ENCODE results near the gene LRRC75A.
"Not testable (repeated sequence)": the region's sequence is repeated elsewhere in the genome, so short reads cannot be mapped to it uniquely, and the experiment has no call there.

Gene LRRC75A

DNA sequence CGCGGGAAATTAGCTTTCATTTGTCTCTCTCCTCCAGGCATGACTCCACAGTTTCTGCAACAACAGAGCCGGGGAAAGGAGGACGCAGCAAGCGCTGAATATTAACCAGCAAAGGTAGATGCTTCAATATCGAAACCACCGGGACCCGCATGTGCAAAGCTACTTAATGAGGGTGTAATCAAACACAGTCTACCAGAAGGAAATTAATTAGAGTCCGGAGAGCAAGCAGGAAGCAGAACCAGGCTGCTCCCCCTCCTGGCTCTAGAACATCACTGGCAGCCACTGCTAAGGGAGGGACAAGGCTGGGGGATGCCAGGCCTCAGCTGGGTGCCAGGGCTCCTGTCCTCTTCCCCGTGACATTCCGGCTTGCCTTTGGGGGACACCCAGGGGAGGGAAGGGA lies 21.7 kb downstream of the LRRC75A start:
- no peak for DNase-seq

DNA sequence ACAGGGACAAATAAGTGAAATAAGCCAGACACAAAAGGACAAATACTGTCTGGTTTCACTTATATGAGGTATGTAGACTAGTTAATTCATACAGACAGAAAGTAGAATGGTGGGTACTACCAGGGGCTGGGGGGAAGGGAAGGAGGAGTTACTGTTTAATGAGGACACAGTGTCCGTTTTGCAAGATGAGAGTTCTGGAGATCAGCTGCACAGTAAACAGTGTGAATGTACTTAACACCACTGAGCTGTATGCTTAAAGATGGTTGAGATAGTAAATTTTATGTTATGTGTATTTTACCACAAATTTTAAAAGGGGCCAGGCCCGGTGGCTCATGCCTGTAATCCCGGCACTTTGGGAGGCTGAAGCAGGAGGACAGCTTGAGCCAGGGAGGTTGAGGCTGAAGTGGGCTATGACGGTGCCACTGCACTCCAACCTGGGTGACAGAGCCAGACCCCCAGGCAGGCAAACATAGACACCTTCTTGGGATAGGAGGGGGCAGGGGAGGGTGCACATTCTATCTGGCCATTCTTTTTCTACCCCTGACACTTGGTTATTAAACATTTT lies 23.5 kb downstream of the LRRC75A start:
- no peak for DNase-seq

DNA sequence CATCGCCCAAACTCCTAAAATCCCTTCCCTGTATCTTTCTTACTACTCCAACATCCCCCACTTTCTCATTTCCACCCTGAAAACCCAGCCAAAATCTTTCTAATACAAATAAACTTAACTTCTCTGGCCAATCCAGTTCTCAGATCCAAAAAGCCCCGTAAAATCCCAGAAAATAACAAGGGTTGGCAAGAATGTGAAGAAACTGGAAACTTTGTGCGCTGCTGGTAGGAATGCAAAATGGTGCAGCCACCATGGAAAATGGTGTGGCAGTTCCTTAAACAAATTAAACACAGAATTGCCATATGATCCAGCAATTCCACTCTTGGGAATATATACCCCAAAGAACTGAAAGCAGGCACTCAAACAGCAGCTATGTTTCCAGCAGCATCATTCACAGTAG lies 24.1 kb downstream of the LRRC75A start:
- DNase-seq = no peak

DNA sequence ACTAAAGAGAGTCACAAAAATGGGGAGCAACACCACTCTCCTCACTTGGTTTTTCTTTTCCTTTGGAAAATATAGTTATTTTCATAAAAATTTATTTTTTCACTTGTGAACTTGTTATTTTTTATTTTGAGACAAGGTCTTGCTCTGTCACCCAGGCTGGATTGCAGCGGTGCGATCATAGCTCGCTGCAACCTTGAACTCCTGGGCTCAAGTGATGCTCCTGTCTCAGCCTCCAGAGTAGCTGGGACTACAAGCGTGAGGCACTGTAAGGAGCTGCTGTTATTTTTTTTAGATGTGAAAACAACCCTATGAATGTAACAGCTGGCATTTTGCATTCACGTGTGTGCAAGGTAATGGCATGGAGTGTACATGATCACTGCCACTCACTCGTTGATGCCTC lies 24.9 kb downstream of the LRRC75A start:
- no peak for DNase-seq

DNA sequence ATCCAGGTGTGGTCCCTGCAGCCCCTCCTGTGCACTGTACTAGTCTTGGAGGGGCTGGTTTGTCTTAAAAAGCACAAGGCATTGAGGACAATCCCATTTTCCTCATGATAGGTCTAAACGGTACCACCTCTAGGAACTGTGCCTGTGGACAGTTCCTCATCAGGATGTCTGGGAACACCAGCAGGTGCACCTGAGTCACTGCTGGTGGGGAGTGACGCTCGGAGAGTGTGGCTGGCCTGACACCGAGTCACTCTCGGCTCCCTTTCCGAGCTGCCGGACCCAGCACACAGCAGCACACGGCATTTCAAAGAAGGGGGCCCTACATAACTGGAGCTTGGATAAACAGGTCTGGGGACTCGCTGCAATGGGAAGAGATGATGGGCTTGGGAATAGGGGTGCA lies 25.6 kb downstream of the LRRC75A start:
- no peak for DNase-seq

DNA sequence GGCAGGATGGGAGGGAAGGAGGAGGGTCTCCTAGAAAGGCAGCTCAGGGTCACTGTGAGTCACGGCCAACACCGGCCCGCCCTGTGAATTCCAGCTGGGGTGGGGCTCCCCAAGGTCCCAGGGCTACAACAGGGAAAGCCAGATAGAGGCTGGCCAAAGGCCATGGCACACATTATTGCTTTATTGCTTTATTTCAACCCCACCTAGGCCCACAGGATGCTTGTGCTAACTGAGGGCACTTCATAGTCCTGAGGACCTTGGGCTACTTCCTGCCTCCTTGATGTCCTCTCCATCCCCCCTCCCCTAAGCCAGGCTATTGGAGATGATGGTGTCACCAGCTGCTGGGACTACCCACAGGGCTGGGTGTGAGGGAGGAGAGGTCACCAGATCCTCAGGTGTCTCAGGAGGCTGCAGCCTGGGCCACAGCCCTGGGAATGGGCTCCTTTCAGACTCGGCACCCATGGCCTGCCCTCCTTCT lies 26.1 kb downstream of the LRRC75A start:
- DNase-seq = no peak

DNA sequence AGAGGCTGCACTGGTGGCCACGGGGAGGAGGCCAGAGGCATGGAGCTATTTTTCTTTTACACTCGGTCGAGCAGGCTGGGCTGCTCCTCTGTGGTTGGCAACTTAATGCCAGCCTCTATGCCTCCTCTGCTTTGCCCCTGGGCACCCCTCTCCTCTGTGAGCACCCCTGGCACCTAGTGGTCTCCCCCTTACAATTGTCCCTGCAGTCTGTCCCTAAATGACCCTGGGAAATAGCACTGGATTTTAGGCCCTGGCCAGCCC lies 27.0 kb downstream of the LRRC75A start:
- DNase-seq = no peak

DNA sequence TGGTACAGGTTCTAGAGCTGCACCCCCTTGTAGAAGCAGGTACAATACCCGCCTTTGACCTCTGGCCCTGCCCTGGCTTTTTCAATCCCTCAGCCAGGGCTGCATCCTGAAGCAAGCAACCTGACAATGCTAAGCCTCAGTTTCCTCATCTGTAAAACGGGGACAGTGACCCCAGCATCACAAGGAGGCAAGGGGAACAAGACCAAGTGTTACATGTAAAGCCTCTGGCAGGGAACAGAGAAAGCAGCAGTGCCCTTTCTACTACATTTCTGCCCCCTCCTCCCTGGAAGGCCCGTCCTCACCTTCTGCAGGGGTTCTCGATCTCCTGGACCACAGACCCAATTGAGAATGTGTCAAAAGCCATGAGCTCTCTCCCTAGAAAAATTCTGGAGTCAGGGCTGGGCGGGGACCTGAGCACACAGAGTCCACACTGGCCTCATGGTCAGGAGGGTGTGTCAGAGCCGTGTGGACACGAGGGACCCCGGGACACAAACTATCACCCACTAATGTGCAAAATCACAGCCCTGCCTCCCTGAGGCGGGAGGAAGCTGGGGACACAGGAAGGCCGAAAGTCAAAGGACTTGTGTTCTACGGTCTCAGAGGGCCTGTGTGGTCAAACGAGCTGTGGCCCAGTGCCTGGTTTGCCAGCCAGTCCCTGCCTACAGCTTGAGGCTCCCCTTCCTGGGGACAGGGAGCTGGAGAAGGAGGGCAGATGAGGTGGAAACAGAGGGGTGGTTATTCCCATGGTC lies 27.5 kb downstream of the LRRC75A start:
- DNase-seq = no peak

DNA sequence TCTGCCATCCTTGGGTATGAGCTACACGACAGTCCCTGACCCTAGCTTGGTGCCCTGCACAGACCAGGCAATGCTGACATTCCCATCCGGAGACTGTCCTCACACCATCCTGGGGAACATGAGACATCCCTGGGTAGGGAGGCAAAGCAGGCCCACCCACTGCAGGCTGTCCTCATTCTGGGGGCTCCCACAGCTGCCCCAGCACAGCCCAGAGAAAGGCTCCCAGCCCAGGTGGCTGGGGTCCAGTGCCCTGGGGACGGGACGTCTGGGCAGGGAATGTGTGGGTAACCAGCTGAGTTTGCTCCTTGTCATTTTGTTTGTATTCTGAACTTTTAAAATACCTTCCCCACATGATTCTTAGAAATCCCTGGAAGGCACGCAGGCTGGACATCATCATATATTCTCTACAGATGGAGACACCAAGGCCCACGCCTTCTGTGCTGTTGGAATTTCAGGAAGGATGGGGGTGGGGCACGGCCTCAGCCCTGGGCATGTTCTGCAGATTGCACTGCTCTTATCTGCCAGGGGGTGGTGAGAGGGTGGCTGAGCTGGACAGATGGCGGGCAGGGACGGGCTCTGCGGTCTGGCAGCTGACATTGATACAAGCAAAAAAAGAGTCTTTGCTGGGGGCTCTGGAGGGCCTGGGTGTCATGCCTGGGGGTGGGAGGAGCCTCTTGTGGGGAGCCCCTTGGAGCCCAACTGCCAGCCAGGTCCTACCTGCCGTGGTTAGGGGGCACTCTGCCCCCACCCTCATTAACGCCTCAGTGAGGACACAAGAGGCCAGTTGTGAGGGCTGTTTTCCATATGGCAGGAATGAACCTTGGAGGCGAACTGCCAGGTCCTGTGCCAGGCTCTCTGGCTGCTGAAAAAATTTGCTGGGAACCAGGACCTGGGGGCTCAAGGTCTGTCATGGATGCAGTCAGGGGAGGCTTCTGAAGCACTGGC lies 28.4 kb downstream of the LRRC75A start:
- no peak for DNase-seq

DNA sequence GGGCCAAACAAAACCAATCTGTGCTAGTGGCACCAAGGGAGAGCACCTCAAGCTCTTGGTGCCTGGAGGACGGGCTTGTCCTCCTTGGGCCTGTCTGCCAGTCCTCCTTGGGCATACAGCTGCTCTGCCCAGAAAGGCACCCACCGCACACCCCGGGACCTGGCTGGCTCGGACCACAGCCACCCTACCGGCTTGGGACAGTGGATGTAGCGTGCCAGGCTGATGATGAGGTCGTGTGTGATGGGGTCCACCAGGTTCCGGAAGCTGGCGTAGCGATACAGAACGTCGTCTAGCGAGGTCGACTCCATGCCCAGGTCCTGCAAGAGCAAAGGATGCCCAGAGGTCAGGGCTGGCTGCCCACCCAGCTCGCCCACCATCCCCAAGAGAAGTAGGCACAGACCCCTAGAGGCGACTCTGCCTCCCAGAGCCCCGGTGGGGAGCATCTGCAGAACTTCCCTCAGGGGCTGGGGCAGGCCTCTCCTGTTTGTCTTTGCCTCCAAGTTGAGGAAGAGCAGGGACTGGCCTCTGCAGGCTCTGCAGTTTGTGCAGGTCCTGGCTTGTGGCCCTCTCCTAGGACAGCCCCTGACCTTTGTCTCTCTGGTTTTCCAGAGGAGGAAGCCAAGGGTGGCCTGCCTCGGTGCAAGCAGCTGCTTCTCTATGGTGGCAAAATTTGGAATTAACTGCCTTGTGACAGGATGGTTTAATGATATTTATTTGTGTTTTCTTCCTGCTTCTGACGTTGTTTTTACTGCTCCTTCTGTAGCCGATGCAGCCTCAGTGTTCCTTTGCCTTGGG lies 29.7 kb downstream of the LRRC75A start:
- no peak for DNase-seq

DNA sequence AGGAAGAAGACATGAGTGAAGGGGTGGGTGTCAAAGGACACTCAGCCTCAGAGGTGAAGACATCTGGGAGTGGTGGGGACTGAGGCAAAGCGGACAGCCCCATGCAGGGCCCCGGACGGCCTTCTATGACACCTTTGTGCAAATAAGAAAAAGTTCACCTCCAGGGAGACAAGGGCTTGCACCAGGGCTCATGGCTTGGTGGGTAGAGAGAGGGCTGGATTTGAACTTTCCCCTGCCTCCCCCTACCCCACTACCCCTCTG lies 30.5 kb downstream of the LRRC75A start:
- no peak for DNase-seq

DNA sequence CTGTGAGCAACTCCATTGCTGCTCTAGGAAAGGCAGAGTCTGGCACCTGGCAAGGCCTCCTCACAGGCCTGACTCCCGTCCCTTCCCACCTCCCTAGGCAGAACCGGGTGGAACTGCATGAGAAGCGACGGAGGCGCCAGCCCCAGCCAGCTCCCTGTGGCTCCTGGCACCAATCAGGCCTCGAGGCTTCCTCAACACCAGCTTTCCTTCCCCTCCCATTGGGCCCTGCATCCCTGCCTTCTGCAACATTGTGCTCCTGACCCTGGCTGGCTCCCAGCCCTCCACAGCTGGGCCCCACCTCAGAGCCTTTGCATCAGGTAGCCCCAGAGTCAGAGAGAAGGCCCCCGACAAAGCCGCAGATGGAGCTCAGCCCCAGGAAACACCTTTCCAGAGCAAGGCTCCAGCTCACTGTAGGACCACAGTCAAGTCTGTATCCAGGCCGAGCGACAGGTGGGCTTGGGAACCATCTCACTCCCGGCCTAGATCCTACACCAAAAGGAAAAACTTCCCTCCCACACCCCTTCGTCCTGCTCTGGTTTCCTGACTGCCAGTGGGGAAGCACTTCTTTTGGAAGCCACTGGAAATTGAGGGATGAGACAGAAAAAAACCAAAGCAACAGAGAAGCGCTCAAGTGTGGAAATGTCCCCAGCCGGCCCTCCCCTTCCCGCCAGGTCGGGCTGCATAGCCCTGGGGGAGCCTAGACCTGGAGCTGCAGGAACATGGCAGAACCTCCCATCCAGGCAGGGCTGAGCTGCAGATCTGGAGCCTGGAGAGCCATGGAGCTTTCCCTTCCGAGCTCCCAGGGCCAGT lies 31.0 kb downstream of the LRRC75A start:
- no peak for DNase-seq

DNA sequence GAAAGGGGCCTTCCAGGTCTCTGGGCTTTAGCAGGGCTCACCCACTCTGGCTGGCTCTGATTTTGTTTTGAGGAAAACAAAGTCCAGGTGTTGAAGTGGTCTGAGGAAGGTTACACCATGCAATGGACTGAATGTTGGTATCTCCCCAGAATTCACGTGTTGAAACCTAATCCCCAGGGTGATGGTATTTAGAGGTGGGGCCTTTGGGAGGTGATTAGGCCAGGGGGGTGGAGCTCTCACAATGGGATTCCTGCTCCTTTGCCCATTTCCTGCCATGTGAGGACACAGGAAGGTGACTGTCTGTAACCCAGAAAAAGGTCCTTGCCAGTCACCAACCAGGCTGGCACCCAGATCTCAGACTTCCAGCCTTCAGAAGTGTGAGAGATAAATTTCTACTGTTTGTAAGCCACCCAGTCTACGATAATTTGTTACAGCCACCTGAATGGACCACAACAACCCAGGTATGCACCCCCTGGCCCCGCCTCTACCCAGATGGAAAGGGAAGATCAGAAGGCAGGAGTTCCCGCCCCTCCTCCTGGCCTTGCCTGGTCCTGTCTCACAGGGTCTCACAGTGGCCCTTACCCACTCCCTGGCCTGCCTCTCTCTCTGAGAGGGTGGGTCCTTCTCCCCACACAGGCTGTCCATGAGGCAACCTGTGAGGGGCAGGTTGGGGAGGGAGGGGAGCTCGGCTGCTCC lies 32.0 kb downstream of the LRRC75A start:
- DNase-seq = no peak

DNA sequence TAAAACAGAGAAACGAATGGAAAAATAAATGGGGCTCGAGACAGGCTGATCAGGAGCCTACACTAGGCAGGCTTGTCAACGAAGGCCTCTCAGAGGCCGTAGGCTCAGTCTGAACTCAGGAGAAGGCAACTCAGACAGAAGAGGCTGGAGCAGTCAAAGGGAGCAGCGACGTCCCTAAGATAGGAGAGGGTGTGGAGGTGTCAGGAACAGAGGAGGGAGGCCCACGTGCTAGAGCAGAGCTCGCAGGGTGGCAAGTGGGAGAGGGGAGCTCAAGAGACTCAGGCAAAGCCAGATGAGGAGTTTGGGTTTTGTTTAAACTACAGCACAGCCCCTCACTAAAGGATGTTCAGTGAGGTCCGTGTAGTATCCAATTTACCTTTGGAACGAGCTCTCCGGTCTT lies 32.7 kb downstream of the LRRC75A start:
- DNase-seq = no peak

DNA sequence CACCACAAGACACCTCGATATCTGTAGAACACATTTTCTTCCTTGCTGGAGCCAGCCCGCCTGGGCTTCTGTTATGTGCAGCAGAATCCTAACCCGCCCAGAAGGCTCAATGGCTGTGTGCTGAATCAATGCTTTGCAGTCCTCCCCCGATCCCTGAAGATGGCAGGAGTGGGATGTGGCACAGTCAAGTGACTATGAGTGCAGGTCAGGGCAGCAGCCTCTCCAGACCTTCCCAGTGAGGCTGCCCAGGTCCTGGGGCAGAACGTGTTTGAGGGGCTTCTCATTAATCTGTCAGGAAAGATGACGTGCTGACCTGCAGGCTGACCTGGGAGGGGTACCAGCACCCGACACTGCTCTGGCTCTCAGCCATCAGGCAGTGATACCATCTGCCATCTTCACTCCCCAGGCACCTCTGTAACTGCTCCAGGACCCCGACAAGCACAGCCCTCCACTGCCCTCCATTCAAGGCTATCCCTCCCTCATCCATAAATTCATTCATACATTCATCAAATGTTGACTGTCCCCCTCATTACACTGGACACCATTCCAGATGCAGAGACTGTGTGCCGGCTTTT lies 35.2 kb downstream of the LRRC75A start:
- no peak for DNase-seq

DNA sequence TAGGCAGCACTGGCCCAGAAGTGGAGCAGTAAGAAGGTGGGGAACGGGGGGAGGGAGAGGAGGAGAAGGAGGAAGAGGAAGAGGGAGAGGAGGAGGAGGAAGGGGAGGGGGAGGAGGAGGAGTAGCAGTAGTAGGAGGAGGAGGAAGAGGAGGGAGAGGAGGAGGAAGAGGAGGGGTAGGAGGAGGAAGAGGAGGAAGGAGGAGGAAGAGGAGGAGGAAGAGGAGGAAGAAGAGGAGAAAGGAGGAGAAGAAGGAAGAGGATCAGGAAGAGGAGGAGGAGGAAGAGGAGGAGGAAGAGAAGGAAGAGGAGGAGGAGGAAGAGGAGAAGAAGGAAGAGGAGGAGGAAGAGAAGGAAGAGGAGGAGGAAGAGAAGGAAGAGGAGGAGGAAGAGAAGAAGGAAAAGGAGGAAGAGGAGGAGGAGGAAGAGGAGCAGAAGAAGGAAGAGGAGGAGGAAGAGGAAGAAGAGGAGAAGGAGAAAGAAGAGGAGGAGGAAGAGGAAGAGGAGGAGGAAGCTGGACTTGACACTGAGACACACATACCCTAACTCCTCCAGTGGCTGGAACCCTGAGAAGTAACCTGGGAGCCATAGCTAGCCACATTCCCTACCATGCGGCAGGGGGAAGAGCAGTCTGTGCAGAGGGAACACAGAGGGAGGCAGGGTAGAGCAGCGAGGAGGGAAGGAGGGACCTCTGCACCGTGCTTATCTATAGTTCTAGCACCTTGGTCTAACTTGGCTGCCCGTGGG lies 35.8 kb downstream of the LRRC75A start:
- DNase-seq = no peak

DNA sequence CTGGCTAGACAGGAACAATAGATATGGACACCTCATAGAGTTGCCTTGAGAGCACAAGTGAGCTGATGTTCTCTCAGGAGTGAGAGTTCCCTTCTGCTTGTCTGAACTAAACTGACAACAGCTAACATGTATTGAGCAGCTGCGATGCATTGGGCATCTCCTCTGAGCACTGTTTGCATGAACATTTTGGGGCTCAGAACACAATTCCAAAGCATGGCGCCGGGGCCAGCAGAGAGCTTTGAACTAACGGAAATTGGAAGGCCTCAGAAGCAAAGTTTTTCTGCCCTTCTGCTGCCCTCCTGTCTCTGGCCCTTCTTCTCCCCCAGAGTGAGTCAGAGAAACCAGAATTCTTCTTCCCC lies 38.5 kb downstream of the LRRC75A start:
- DNase-seq = no peak

DNA sequence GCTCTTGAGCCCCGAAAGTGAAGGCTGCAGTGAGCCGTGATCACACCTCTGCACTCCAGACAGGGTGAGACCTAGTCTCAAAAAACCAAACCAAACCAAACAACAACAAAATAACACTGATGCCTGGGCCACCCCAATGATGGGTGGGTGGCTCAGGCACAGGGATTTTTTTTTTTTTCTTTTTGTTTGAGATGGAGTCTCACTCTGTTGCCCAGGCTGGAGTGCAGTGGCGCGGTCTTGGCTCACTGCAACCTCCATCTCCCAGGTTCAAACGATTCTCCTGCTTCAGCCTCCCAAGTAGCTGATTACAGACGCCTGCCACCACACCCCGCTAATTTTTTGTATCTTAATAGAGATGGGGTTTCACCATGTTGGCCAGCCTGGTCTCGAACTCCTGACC lies 39.7 kb downstream of the LRRC75A start:
- not testable (repeated sequence) for DNase-seq

DNA sequence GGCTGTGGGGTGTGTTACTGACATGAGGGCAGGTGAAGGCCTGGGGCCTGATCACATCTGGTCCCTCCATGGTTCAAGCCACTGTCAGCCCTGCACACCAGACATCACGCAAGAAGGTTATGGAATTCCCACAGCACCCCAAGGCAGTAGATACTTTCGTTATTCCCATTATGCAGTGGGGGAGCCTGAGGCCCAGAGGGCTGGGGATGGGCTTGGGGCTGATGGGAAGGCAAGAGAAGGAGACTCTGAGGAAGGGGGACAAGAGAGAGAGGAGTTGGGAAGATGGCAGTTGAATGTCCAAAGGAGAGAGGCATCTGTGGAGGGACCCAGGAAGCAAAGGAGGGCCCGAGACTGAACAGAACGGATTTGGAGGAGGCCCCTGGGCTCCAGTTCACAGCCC lies 42.0 kb downstream of the LRRC75A start:
- DNase-seq = no peak

DNA sequence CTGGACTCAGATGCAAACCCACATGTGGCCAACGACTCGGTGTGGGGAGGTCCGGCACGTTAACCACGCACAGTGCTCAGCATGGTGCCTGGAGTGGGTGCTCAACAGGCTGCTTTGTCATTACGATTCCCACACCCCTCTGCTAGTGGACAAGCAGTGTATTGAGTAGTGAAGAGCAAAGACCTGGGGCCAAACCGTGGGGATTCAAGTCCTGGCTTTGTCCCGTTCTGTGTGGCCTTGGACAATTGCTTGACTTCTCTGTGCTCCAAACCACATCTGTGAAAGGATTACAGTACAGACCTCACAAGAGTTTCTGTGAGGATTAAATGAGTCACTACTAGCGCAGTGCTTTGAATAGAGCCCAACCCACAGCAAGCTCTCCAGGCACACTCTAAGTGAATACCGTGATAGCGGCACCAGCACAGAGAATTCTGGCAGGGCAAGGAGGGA lies 42.8 kb downstream of the LRRC75A start:
- no peak for DNase-seq

DNA sequence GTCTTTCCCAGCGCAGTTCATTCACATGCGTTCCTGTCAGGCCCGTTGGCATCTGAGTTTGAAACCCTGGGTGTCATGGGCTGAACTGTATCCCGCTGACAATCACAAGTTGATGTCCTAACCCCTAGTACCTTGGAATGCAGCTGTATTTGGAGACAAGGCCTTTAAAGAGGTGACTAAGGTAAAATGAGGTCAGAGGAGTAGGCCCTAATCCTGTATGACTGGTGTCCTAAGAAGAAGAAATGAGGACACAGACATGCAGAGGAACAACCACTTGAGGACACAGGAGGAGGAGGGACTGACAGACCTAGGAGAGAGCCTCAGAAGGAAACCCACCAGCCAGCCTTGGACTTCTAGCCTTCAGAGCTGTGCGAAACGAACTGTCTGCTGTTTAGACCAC lies 43.5 kb downstream of the LRRC75A start:
- DNase-seq = no peak
